ENCODE results near the gene CCT7. TPM values are rescaled to one million over a fixed set of nuclear protein-coding genes. Genes with fewer than 3 reads are reported as not detected.
"Not testable (repeated sequence)": the region's sequence is repeated elsewhere in the genome, so short reads cannot be mapped to it uniquely, and the experiment has no call there.

CCT7 gene
- 100 to 1,000 TPM; 240 to 379 (median 277) TPM for polyA plus RNA-seq

GRCh38 chr2:73233932-73234832, at the start of gene CCT7:
Gene CCT7 (plus strand): TSS chr2:73234308. CDS start chr2:73234379, 71 bp downstream.
- Mint-ChIP-seq H3K27me3 (ENCODE audit: low read depth in 3 of 3) (peaks cover 8 to 10% (median 8%) of the 10 kb centered on the region in 3 donors), H3K27ac (peak within 1 kb of the TSS; percentile 85 to 97 (median 94)), H3K9me3 (no peaks in the 10 kb centered on the region), H3K4me1 (peaks cover 43 to 49% of the 10 kb centered on the region in 2 donors), H3K4me3 (peak within 1 kb of the TSS; percentile 94 to 99 (median 96)), H3K36me3 (no peaks in the 10 kb centered on the region)
- DNase-seq: peak; percentile 87 to 89 (median 89)

- Mint-ChIP-seq H3K9me3 (no peaks in the 10 kb centered on the region), H3K4me1 (no peaks in the 10 kb centered on the region)
These were observed 48.1 kb upstream of the CCT7 start for GRCh38 chr2:73185965-73186364.

GRCh38 chr2:73187549-73187948, 46.6 kb upstream of the CCT7 start:
- peaks cover 3 to 6% (median 6%) of the 10 kb centered on the region in 3 donors for H3K27me3 Mint-ChIP-seq (ENCODE audit: low read depth in 3 of 3)
- no peaks in the 10 kb centered on the region for H3K9me3 Mint-ChIP-seq
- peaks cover 0 to 4% (median 0%) of the 10 kb centered on the region in 3 donors for H3K36me3 Mint-ChIP-seq
- no peaks in the 10 kb centered on the region for H3K4me1 Mint-ChIP-seq
- no peak overlapping the region for H3K27ac Mint-ChIP-seq
- no peak overlapping the region for H3K4me3 Mint-ChIP-seq
- DNase-seq: no peak

More at GRCh38 chr2:73185965-73186364, 48.1 kb upstream of the CCT7 start:
- DNase-seq: no peak
- H3K27ac Mint-ChIP-seq: no peak overlapping the region
- no peak overlapping the region for H3K4me3 Mint-ChIP-seq
- peaks cover 5 to 10% (median 6%) of the 10 kb centered on the region in 3 donors for H3K27me3 Mint-ChIP-seq (ENCODE audit: low read depth in 3 of 3)
- peaks cover 0 to 4% (median 0%) of the 10 kb centered on the region in 3 donors for H3K36me3 Mint-ChIP-seq

GRCh38 chr2:73197579-73197978, 36.5 kb upstream of the CCT7 start:
- H3K27ac Mint-ChIP-seq: no peak overlapping the region
- H3K27me3 Mint-ChIP-seq (ENCODE audit: low read depth in 3 of 3): peaks cover 3 to 20% (median 5%) of the 10 kb centered on the region in 3 donors
- peaks cover 0 to 2% (median 0%) of the 10 kb centered on the region in 6 donors for H3K9me3 Mint-ChIP-seq
- H3K36me3 Mint-ChIP-seq: no peaks in the 10 kb centered on the region
- no peak overlapping the region for H3K4me3 Mint-ChIP-seq
- H3K4me1 Mint-ChIP-seq: peaks cover 5 to 8% of the 10 kb centered on the region in 2 donors
- DNase-seq: no peak

- not testable (repeated sequence) for H3K9me3 Mint-ChIP-seq, H3K4me1 Mint-ChIP-seq, H3K36me3 Mint-ChIP-seq, H3K4me3 Mint-ChIP-seq, H3K27ac Mint-ChIP-seq, DNase-seq
- peaks cover 9 to 34% (median 11%) of the 10 kb centered on the region in 3 donors for H3K27me3 Mint-ChIP-seq (ENCODE audit: low read depth in 3 of 3)
These were observed 33.8 kb upstream of the CCT7 start for GRCh38 chr2:73200281-73200680.

- Mint-ChIP-seq H3K27me3 (ENCODE audit: low read depth in 3 of 3) (peaks cover 9 to 36% (median 15%) of the 10 kb centered on the region in 3 donors), H3K36me3 (no peaks in the 10 kb centered on the region), H3K27ac (no peak within 1 kb of the TSS), H3K4me3 (peak within 1 kb of the TSS; percentile 29 to 76 (median 46)), H3K9me3 (no peaks in the 10 kb centered on the region), H3K4me1 (peaks cover 7 to 8% of the 10 kb centered on the region in 2 donors)
- DNase-seq: no peak
These were observed 31.7 kb upstream of the CCT7 start, which contains the start of gene NOTO for GRCh38 chr2:73202156-73203054. Gene NOTO (plus strand): TSS chr2:73202574. CDS start chr2:73202667, 93 bp downstream.

- no peak overlapping the region for H3K4me3 Mint-ChIP-seq
- peaks cover 7 to 8% of the 10 kb centered on the region in 2 donors for H3K4me1 Mint-ChIP-seq
- no peak overlapping the region for H3K27ac Mint-ChIP-seq
- H3K36me3 Mint-ChIP-seq: no peaks in the 10 kb centered on the region
- H3K27me3 Mint-ChIP-seq (ENCODE audit: low read depth in 3 of 3): peaks cover 9 to 33% (median 15%) of the 10 kb centered on the region in 3 donors
- H3K9me3 Mint-ChIP-seq: no peaks in the 10 kb centered on the region
- DNase-seq: no peak
These were observed 30.9 kb upstream of the CCT7 start for GRCh38 chr2:73203055-73203681.

- H3K27ac Mint-ChIP-seq: no peak overlapping the region
- H3K4me1 Mint-ChIP-seq: peaks cover 7 to 8% of the 10 kb centered on the region in 2 donors
- no peaks in the 10 kb centered on the region for H3K9me3 Mint-ChIP-seq
- H3K4me3 Mint-ChIP-seq: no peak overlapping the region
- H3K36me3 Mint-ChIP-seq: no peaks in the 10 kb centered on the region
- no peak for DNase-seq
- H3K27me3 Mint-ChIP-seq (ENCODE audit: low read depth in 3 of 3): peaks cover 10 to 26% (median 12%) of the 10 kb centered on the region in 3 donors
These were observed 28.5 kb upstream of the CCT7 start for GRCh38 chr2:73205611-73206010.

- Mint-ChIP-seq H3K27me3 (ENCODE audit: low read depth in 3 of 3) (peaks cover 8 to 21% (median 10%) of the 10 kb centered on the region in 3 donors), H3K4me1 (peaks cover 8 to 10% of the 10 kb centered on the region in 2 donors), H3K36me3 (no peaks in the 10 kb centered on the region), H3K4me3 (no peak overlapping the region), H3K9me3 (no peaks in the 10 kb centered on the region), H3K27ac (no peak overlapping the region)
- no peak for DNase-seq
These were observed 25.9 kb upstream of the CCT7 start for GRCh38 chr2:73208258-73208657.

- Mint-ChIP-seq H3K27me3 (ENCODE audit: low read depth in 3 of 3) (peaks cover 1 to 7% (median 6%) of the 10 kb centered on the region in 3 donors), H3K9me3 (no peaks in the 10 kb centered on the region), H3K36me3 (no peaks in the 10 kb centered on the region), H3K4me3 (no peak overlapping the region), H3K4me1 (peaks cover 22 to 27% of the 10 kb centered on the region in 2 donors), H3K27ac (no peak overlapping the region)
- no peak for DNase-seq
These were observed 24.1 kb upstream of the CCT7 start for GRCh38 chr2:73210019-73210418.

GRCh38 chr2:73210696-73211095, 23.4 kb upstream of the CCT7 start:
- no peak for DNase-seq
- no peak overlapping the region for H3K4me3 Mint-ChIP-seq
- no peaks in the 10 kb centered on the region for H3K9me3 Mint-ChIP-seq
- no peaks in the 10 kb centered on the region for H3K36me3 Mint-ChIP-seq
- H3K27ac Mint-ChIP-seq: no peak overlapping the region
- H3K4me1 Mint-ChIP-seq: peaks cover 27 to 34% of the 10 kb centered on the region in 2 donors
- H3K27me3 Mint-ChIP-seq (ENCODE audit: low read depth in 3 of 3): peaks cover 1 to 5% (median 4%) of the 10 kb centered on the region in 3 donors

GRCh38 chr2:73212098-73212447, 22.0 kb upstream of the CCT7 start:
- Mint-ChIP-seq H3K36me3 (no peaks in the 10 kb centered on the region), H3K4me3 (no peak overlapping the region), H3K27ac (no peak overlapping the region), H3K9me3 (no peaks in the 10 kb centered on the region), H3K4me1 (peaks cover 28 to 36% of the 10 kb centered on the region in 2 donors), H3K27me3 (ENCODE audit: low read depth in 3 of 3) (peaks cover 0 to 1% (median under 1%) of the 10 kb centered on the region in 3 donors)
- DNase-seq: no peak
